NT2/D1 (cell line): ENCODE results near the gene REV1.

Experiments used
- SUZ12 ChIP-seq: IDR thresholded peaks from 2 replicates; pipeline ENCODE4 v1.6.1; 2011; ENCODE audit not compliant: insufficient read length, insufficient read depth; ENCODE audit errors: extremely low read depth
- YY1 ChIP-seq: IDR thresholded peaks from 2 replicates; pipeline ENCODE4 v1.6.1; 2011; ENCODE audit not compliant: insufficient read length, insufficient read depth
- ZNF274 ChIP-seq: IDR thresholded peaks from 2 replicates; pipeline ENCODE4 v1.6.1; 2011; ENCODE audit warnings: mild to moderate bottlenecking, low read depth, low read length

- TF ChIP-seq ZNF274 (no peak), YY1 (no peak), SUZ12 (no peak)
Measured at GRCh38 chr2:99485411-99485810, 4.4 kb downstream of the REV1 start.
